Loucy (cell line): ENCODE data around the gene CNOT8.

Experiments
- EZH2phosphoT487 ChIP-seq: fragments of 200-600 bp; IDR thresholded peaks from 2 replicates; pipeline ENCODE4 v1.6.1; 2018; ENCODE audit warnings: antibody characterized with exemption, mild to moderate bottlenecking, moderate library complexity, borderline replicate concordance
- TF ChIP-seq, protein P1 (sequence below): fragments of 200-600 bp; sonication (generic); conservative IDR thresholded peaks from 2 replicates; pipeline ENCODE4 v1.5.1; 2014; ENCODE audit warnings: mild to moderate bottlenecking, antibody characterized with exemption, low read length

DNA sequence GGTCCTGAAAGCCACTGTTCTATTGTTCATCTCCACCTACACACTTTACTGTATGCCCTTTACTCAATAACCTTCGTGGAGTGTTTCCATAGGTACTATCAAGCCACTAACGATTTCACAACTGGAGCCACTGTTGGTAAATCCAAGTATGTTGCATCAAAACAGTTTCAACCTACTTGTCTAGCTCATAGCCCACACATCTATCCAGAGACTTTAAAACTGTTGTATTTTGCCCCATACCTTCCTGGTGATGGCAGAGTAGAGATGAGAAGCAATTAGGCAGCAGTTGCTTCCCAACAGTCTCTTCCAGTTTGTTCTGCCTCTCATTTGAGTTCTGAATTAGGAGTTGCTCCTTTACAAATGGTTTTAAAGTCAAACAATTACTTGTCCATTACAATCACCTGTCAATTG, 8.6 kb upstream of the CNOT8 start:
- TF ChIP-seq, protein P1, sequence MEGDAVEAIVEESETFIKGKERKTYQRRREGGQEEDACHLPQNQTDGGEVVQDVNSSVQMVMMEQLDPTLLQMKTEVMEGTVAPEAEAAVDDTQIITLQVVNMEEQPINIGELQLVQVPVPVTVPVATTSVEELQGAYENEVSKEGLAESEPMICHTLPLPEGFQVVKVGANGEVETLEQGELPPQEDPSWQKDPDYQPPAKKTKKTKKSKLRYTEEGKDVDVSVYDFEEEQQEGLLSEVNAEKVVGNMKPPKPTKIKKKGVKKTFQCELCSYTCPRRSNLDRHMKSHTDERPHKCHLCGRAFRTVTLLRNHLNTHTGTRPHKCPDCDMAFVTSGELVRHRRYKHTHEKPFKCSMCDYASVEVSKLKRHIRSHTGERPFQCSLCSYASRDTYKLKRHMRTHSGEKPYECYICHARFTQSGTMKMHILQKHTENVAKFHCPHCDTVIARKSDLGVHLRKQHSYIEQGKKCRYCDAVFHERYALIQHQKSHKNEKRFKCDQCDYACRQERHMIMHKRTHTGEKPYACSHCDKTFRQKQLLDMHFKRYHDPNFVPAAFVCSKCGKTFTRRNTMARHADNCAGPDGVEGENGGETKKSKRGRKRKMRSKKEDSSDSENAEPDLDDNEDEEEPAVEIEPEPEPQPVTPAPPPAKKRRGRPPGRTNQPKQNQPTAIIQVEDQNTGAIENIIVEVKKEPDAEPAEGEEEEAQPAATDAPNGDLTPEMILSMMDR = no peak
- TF ChIP-seq EZH2phosphoT487 = no peak
